HepG2 (cell line): ENCODE data around the gene MLXIPL. TPM values are rescaled to one million over a fixed set of nuclear protein-coding genes. Genes with fewer than 3 reads are reported as not detected.

Experiments used
- AHR ChIP-seq: IDR thresholded peaks from 2 replicates; pipeline ENCODE4 v1.6.1; 2018; ENCODE audit warnings: missing genetic modification reagents, missing compliant biosample characterization
- HNF4A ChIP-seq: sonication (generic); formaldehyde crosslinking; IDR thresholded peaks from 2 replicates; pipeline ENCODE4 v1.4.0; 2020; ENCODE audit warnings: missing genetic modification reagents
- JARID2 ChIP-seq: sonication (generic); formaldehyde crosslinking; IDR thresholded peaks from 2 replicates; pipeline ENCODE4 v1.8.1; 2023; ENCODE audit warnings: missing genetic modification reagents, inconsistent platforms; ENCODE audit not compliant: insufficient replicate concordance
- KDM3A ChIP-seq: IDR thresholded peaks from 2 replicates; pipeline ENCODE4 v1.6.1; 2018; ENCODE audit warnings: low read depth, missing compliant biosample characterization
- MED13 ChIP-seq: sonication (generic); formaldehyde crosslinking; IDR thresholded peaks from 2 replicates; pipeline ENCODE4 v1.5.0; 2020; ENCODE audit warnings: missing genetic modification reagents
- POLR2A ChIP-seq, 2 experiments: IDR thresholded peaks; 2 replicates each; pipeline ENCODE4 v1.6.1; 2011; ENCODE audit warnings: low read depth in 2 of 2, low read length in 2 of 2, mild to moderate bottlenecking in 1 of 2, moderate library complexity in 1 of 2; ENCODE audit not compliant: insufficient read depth in 1 of 2
- SMYD3 ChIP-seq: sonication (generic); formaldehyde crosslinking; IDR thresholded peaks from 2 replicates; pipeline ENCODE4 v1.8.1; 2023; ENCODE audit warnings: mild to moderate bottlenecking, missing genetic modification reagents
- SP4 ChIP-seq: sonication (generic); formaldehyde crosslinking; IDR thresholded peaks from 2 replicates; pipeline ENCODE4 v1.8.1; 2023; ENCODE audit warnings: mild to moderate bottlenecking, missing genetic modification reagents
- THAP11 ChIP-seq: IDR thresholded peaks from 2 replicates; pipeline ENCODE4 v1.6.1; 2016; ENCODE audit warnings: missing biosample characterization, missing genetic modification reagents
- THAP7 ChIP-seq: sonication (generic); formaldehyde crosslinking; IDR thresholded peaks from 2 replicates; pipeline ENCODE4 v1.8.1; 2023; ENCODE audit warnings: mild to moderate bottlenecking, missing genetic modification reagents
- ZNF10 ChIP-seq: sonication (generic); formaldehyde crosslinking; IDR thresholded peaks from 2 replicates; pipeline ENCODE4 v1.4.0; 2020; ENCODE audit warnings: mild to moderate bottlenecking, low read depth, missing genetic modification reagents, borderline replicate concordance
- ZNF230 ChIP-seq: sonication (generic); formaldehyde crosslinking; IDR thresholded peaks from 2 replicates; pipeline ENCODE4 v1.4.0; 2020; ENCODE audit warnings: mild to moderate bottlenecking, missing genetic modification reagents
- ZNF570 ChIP-seq: sonication (generic); formaldehyde crosslinking; IDR thresholded peaks from 2 replicates; pipeline ENCODE4 v1.4.0; 2020; ENCODE audit warnings: mild to moderate bottlenecking, missing genetic modification reagents, borderline replicate concordance
- ZNF687 ChIP-seq: sonication (generic); formaldehyde crosslinking; IDR thresholded peaks from 2 replicates; pipeline ENCODE4 v1.5.1; 2020; ENCODE audit warnings: mild to moderate bottlenecking, missing genetic modification reagents, moderate library complexity
- ZNF775 ChIP-seq: sonication (generic); formaldehyde crosslinking; IDR thresholded peaks from 2 replicates; pipeline ENCODE4 v1.4.0; 2020; ENCODE audit warnings: missing genetic modification reagents, mild to moderate bottlenecking, moderate library complexity, borderline replicate concordance
- ZNF841 ChIP-seq: sonication (generic); formaldehyde crosslinking; IDR thresholded peaks from 2 replicates; pipeline ENCODE4 v1.8.1; 2023; ENCODE audit warnings: missing genetic modification reagents, borderline replicate concordance
- polyA plus RNA-seq, 8 experiments: library from polyadenylated mRNA; depleted of rRNA in 3 of 8; stranded (reverse) in 7 of 8; unstranded in 1 of 8; fragments of >200 nt; fragmentation: Illumina TruSeq in 4 of 8; extraction: Trizol in 4 of 8; gene quantifications; 2 replicates each; pipeline versions ENCODE4 v1.2.1 to v1.2.3, GENCODE V29; 2011 to 2016; ENCODE audit warnings: low read depth in 4 of 8, missing spikeins in 1 of 8, mixed read lengths in 1 of 8; ENCODE audit not compliant: insufficient read depth in 1 of 8
- total RNA-seq, 5 experiments: library from RNA; depleted of rRNA; stranded (reverse); fragments of >200 nt; fragmentation: Illumina TruSeq; extraction: Trizol; gene quantifications; 2 replicates each; pipeline ENCODE4 v1.2.3, GENCODE V29; 2016; ENCODE audit warnings: low read depth in 1 of 5
- TF ChIP-seq, protein P1 (sequence below): sonication (generic); formaldehyde crosslinking; IDR thresholded peaks from 2 replicates; pipeline ENCODE4 v1.8.1; 2022; ENCODE audit warnings: low read depth, mild to moderate bottlenecking, missing genetic modification reagents
- TF ChIP-seq, protein P2 (sequence below): IDR thresholded peaks from 2 replicates; pipeline ENCODE4 v1.6.1; 2016; ENCODE audit warnings: mild to moderate bottlenecking, missing biosample characterization, missing genetic modification reagents
- TF ChIP-seq, protein P3 (sequence below): IDR thresholded peaks from 2 replicates; pipeline ENCODE4 v1.6.1; 2016; ENCODE audit warnings: missing biosample characterization, missing genetic modification reagents, low read depth

The MLXIPL gene
- total and polyA plus RNA-seq, 2 of the 13 experiments (the other 11 are each of a cell fraction or from before 2014, with no cell fraction given), result 51.6 to 60.1 TPM

- TF ChIP-seq THAP7 (CRISPR knock-in tag) (no peak), MED13 (peak; percentile 77; the same call in 1 of the 2 replicates), ZNF775 (no peak), ZNF10 (CRISPR knock-in tag) (no peak), ZNF570 (CRISPR knock-in tag) (no peak), SP4 (0 out of 2 replicates have a peak, but pooled peaks have one; percentile 54), POLR2A (IDR thresholded peaks at IDR 0.05; ENCODE audit: insufficient read depth in 1 of 2, low read depth in 2 of 2, low read length in 2 of 2) (peak; percentile 29 to 41; a peak in 2 of 4 replicates), AHR (CRISPR knock-in tag) (no peak; the same call in 1 of the 2 replicates), THAP11 (CRISPR knock-in tag) (peak; percentile 75), ZNF230 (CRISPR knock-in tag) (no peak), KDM3A (peak; percentile 80), ZNF687 (CRISPR knock-in tag) (peak; percentile 61), SMYD3 (CRISPR knock-in tag) (peak; percentile 86), JARID2 (CRISPR knock-in tag) (peak; percentile 70), HNF4A (peak; percentile 99), ZNF841 (CRISPR knock-in tag) (no peak)
- TF ChIP-seq, protein P1, sequence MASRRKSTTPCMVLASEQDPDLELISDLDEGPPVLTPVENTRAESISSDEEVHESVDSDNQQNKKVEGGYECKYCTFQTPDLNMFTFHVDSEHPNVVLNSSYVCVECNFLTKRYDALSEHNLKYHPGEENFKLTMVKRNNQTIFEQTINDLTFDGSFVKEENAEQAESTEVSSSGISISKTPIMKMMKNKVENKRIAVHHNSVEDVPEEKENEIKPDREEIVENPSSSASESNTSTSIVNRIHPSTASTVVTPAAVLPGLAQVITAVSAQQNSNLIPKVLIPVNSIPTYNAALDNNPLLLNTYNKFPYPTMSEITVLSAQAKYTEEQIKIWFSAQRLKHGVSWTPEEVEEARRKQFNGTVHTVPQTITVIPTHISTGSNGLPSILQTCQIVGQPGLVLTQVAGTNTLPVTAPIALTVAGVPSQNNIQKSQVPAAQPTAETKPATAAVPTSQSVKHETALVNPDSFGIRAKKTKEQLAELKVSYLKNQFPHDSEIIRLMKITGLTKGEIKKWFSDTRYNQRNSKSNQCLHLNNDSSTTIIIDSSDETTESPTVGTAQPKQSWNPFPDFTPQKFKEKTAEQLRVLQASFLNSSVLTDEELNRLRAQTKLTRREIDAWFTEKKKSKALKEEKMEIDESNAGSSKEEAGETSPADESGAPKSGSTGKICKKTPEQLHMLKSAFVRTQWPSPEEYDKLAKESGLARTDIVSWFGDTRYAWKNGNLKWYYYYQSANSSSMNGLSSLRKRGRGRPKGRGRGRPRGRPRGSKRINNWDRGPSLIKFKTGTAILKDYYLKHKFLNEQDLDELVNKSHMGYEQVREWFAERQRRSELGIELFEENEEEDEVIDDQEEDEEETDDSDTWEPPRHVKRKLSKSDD (CRISPR knock-in tag), result no peak
- TF ChIP-seq, protein P2, sequence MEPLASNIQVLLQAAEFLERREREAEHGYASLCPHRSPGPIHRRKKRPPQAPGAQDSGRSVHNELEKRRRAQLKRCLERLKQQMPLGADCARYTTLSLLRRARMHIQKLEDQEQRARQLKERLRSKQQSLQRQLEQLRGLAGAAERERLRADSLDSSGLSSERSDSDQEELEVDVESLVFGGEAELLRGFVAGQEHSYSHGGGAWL (CRISPR knock-in tag), result no peak
- TF ChIP-seq, protein P3, sequence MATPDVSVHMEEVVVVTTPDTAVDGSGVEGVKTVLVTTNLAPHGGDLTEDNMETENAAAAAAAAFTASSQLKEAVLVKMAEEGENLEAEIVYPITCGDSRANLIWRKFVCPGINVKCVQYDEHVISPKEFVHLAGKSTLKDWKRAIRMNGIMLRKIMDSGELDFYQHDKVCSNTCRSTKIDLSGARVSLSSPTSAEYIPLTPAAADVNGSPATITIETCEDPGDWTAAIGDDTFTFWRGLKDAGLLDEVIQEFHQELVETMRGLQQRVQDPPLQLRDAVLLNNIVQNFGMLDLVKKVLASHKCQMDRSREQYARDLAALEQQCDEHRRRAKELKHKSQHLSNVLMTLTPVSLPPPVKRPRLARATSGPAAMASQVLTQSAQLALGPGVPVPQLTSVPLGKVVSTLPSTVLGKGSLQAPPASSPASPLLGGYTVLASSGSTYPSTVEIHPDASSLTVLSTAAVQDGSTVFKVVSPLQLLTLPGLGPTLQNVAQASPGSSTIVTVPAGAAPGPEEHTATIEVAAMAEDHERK, result no peak
These were observed 11.6 kb downstream of the MLXIPL start (continued) for GRCh38 chr7:73612598-73613269.
